Activated naive CD4-positive, alpha-beta T cell treated with anti-CD3 and anti-CD28 coated beads, Interleukin-2, amount 10 ng/mL, durations not matched to agents 7 days and 5 days (primary cell): ENCODE data around the gene ADARB2.
"Not testable (repeated sequence)": the region's sequence is repeated elsewhere in the genome, so short reads cannot be mapped to it uniquely, and the experiment has no call there.

Source experiments
- CTCF ChIA-PET: fragments of 350-600 bp; sonication (Branson Sonifier 250); formaldehyde crosslinking; loops from one replicate; lab custom pipeline; 2021; ENCODE audit warnings: antibody characterized with exemption; lab: Charles Lee
- DNase-seq: peaks from one replicate; pipeline ENCODE4 v3.0.0-alpha.2; 2020
- H3K27ac Mint-ChIP-seq: one replicate; pipeline ENCODE4 v1.8.0; 2021; ENCODE audit warnings: mild to moderate bottlenecking, moderate library complexity, mixed read lengths
- H3K27me3 Mint-ChIP-seq: one replicate; pipeline ENCODE4 v1.8.0; 2021; ENCODE audit warnings: mild to moderate bottlenecking, mixed read lengths
- H3K36me3 Mint-ChIP-seq: one replicate; pipeline ENCODE4 v1.8.0; 2021; ENCODE audit warnings: mixed read lengths
- H3K4me1 Mint-ChIP-seq: one replicate; pipeline ENCODE4 v1.8.0; 2021; ENCODE audit warnings: mixed read lengths
- H3K4me3 Mint-ChIP-seq: one replicate; pipeline ENCODE4 v1.8.0; 2021; ENCODE audit warnings: mild to moderate bottlenecking, moderate library complexity, mixed read lengths
- H3K9me3 Mint-ChIP-seq: one replicate; pipeline ENCODE4 v1.8.0; 2021; ENCODE audit warnings: mixed read lengths

Gene ADARB2

DNA sequence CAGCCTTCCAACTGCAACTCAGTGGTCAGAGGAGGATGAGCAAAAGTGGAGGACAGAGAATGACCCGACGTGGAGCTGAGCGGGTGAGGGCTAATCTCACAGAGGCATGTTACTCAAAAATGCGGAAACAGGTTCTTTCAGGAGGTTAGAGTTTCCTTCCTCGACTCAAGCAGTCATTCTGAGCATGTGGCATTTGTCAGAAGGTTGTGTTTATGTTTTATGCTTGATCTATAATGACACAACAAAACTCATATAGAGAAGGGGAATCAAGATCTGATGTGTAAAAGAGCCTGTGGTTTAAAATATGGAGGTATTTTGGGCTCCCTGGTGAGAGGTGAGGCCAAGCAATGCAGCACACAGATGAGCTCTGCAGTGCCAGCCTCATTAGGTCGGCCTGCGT lies 311.4 kb downstream of the ADARB2 start:
- H3K9me3 Mint-ChIP-seq: no peaks in the 10 kb centered on the region
- no peaks in the 10 kb centered on the region for H3K36me3 Mint-ChIP-seq
- no peaks in the 10 kb centered on the region for H3K4me1 Mint-ChIP-seq
- CTCF ChIA-PET: no interaction called here
- H3K27ac Mint-ChIP-seq: no peak overlapping the region
- H3K27me3 Mint-ChIP-seq: peaks cover 28% of the 10 kb centered on the region
- no peak overlapping the region for H3K4me3 Mint-ChIP-seq
- DNase-seq: no peak

DNA sequence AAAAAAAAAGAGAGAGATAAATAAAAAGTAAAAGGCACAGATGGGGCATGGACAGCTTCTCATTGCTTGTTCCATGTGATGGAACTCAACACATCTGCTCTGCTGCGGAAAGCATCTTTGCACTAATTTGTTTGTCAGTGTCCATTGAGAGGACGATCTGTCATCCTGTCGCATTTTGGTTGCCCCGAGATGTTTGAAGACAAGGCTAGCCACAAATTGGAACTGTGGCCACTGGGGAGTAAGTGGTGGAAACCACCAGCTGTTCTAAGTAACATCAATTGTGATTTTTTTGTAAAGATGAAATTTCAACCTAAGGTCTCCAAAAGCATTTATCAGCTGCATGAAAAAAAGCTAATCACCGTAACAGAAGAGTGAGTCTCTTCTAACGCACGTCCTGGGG lies 312.7 kb downstream of the ADARB2 start:
- Mint-ChIP-seq H3K9me3 (no peaks in the 10 kb centered on the region), H3K4me3 (no peak overlapping the region), H3K4me1 (peaks cover 4% of the 10 kb centered on the region), H3K27ac (no peak overlapping the region), H3K27me3 (peaks cover 37% of the 10 kb centered on the region), H3K36me3 (no peaks in the 10 kb centered on the region)
- no peak for DNase-seq
- CTCF ChIA-PET: no interaction called here

DNA sequence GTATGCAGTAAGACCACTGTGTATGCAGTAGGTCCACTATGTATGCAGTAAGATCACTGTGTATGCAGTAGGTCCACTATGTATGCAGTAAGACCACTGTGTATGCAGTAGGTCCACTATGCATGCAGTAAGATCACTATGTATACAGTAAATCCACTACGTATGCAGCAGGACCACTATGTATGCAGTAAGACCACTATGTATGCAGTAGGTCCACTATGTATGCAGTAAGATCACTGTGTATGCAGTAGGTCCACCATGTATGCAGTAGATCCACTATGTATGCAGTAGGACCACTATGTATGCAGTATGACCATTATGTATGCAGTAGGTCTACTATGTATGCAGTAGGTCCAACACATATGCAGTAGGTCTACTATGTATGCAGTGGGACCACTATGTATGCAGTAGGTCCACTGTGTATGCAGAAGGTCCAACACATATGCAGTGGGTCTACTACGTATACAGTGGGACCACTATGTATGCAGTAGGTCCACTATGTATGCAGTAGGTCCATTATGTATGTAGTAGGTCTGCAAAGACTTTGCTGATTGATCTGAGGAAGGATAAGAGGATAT lies 313.6 kb downstream of the ADARB2 start:
- H3K9me3 Mint-ChIP-seq: no peaks in the 10 kb centered on the region
- no peak overlapping the region for H3K27ac Mint-ChIP-seq

DNA sequence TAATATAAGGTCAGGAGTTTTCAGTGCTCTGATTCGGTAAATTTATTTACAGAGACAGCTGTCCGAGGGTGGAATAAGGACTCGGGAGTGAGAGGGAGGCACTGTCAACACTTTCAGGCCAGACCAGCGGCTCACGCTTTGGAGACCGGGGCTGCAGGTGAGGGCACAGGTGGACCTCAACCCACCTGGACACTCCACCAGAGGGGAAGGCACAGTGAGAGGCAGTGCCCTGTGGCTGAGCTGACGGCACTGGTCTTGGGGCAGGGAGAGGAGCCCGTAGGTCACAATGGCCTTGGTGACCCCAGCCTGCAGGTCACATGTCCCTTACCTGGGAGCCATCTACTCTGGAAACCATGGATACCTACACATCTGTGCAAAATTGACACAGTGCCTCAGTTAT lies 315.1 kb downstream of the ADARB2 start:
- CTCF ChIA-PET: interaction anchor here (1.1 to 1.3 kb wide), 3 partner anchors 15 to 54 kb away, joined by 3 to 4 read pairs (median 3); no protein-coding TSS in a partner anchor
- no peak overlapping the region for H3K4me3 Mint-ChIP-seq
- H3K9me3 Mint-ChIP-seq: no peaks in the 10 kb centered on the region
- DNase-seq: no peak
- H3K4me1 Mint-ChIP-seq: peaks cover 4% of the 10 kb centered on the region
- peaks cover 34% of the 10 kb centered on the region for H3K27me3 Mint-ChIP-seq
- no peak overlapping the region for H3K27ac Mint-ChIP-seq
- H3K36me3 Mint-ChIP-seq: no peaks in the 10 kb centered on the region

More for the DNA sequence above, 313.6 kb downstream of the ADARB2 start:
- peaks cover 37% of the 10 kb centered on the region for H3K27me3 Mint-ChIP-seq
- CTCF ChIA-PET: no interaction called here
- H3K4me3 Mint-ChIP-seq: no peak overlapping the region
- DNase-seq: no peak
- no peaks in the 10 kb centered on the region for H3K36me3 Mint-ChIP-seq
- H3K4me1 Mint-ChIP-seq: peaks cover 4% of the 10 kb centered on the region

DNA sequence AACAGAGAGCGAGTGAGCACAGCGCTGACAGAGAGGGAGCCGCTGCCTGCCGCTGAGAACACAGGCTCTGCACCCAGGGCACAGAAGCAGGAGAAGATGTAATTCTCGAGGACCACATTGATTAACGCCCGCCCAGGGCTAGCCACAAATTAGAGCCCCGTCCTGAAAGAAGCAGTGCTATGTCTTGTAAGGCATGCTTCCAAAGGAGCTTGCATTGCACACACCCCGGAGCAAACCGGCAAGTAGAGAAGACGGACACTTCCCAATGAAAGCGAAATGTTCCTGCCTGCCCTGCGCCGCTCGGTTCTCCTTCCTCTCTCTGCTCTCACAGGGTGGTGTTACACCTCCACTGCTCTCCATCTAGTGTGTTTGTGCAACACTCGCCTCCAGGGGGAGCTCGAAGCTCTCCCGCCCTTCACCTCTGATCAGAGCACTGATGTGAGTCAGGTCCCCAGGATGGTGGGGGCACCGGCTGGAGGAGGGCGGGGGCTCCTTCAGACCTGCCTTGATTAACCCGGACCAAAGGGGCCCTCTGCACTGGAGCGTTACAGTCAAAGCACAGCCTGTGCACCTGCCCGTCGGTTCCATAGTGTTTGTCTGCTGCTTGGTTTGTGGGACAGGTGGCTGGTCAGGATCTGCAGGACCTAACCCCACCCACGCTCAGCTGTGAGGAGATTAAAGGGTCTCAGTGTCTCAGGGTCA lies 316.5 kb downstream of the ADARB2 start:
- no peaks in the 10 kb centered on the region for H3K9me3 Mint-ChIP-seq
- CTCF ChIA-PET: interaction anchor here (0.8 to 1.6 kb wide), 7 partner anchors 11 to 311 kb away, joined by 3 to 5 read pairs (median 4); no protein-coding TSS in a partner anchor

DNA sequence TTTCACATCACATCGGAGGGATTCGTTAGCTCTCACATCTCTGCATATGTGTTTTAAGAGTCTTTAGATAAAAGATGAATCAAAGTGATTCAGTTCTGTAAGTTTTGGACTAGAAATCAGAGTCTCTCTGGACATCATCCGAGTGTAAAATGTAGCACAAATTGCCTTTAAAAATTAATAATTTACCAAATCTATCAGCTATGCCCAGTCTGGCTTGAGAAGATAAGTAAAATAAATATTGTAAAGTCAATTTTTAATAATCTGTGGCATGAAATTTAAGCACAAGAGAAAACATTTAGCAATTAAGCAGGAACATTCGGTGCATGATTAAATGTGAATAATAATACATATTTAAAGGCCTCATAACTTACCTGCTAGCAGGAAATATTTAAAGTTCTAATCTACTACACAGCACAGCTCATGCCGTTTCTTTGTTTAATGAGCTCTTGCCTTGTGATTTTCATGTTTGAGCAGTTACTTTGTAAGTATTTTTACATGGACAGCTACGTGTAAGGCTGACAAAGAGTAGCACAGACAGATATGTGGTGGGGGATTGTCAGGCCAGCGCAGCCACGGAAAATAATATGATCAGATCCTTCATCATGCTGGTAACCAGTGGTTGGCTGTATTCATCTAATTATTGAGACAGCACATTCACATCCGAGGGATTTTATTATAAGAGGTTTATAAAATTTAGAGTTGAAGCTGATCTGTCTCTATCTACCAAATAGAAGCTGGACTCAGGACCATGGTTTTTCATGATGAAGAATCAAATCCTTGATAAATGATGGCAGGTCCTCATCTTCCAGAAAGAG lies 317.3 kb downstream of the ADARB2 start:
- CTCF ChIA-PET: interaction anchor here (0.8 to 1.6 kb wide), 5 partner anchors 11 to 310 kb away, joined by 3 to 5 read pairs (median 4); no protein-coding TSS in a partner anchor

More for the DNA sequence above, 316.5 kb downstream of the ADARB2 start:
- DNase-seq: peak; percentile 73
- peaks cover 24% of the 10 kb centered on the region for H3K27me3 Mint-ChIP-seq
- peaks cover 4% of the 10 kb centered on the region for H3K4me1 Mint-ChIP-seq
- H3K36me3 Mint-ChIP-seq: no peaks in the 10 kb centered on the region
- H3K4me3 Mint-ChIP-seq: no peak overlapping the region
- H3K27ac Mint-ChIP-seq: no peak overlapping the region

DNA sequence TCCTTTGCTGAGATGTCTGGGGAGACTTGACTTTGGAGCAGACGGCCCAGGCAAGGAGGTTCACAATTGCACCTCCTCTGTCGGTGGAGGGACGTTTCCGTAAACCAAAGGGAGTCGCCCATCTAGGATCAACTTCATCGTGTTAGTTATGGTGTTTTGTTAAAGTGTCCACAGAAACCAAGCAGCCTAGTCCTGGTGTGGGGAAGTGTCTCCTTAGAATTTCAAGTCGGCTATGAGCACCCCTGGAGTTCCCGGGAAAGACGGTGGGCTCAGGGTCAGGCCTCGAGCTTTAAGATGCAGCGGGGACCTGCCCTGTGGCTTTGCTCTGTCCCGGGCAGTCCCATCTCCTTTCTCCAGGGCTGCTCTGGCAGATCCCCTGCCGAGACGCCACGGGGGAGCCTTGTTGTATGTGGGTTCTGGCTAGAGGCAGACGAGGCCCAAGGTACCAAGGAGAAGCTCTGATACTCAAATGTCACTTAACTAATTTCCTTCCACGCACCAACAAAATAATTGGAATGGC lies 319.2 kb downstream of the ADARB2 start:
- Mint-ChIP-seq H3K4me3 (no peak overlapping the region), H3K27me3 (peaks cover 25% of the 10 kb centered on the region), H3K27ac (no peak overlapping the region), H3K4me1 (peaks cover 4% of the 10 kb centered on the region), H3K36me3 (no peaks in the 10 kb centered on the region), H3K9me3 (no peaks in the 10 kb centered on the region)
- DNase-seq: no peak
- CTCF ChIA-PET: no interaction called here

More for the DNA sequence above, 317.3 kb downstream of the ADARB2 start:
- no peaks in the 10 kb centered on the region for H3K36me3 Mint-ChIP-seq
- DNase-seq: no peak
- H3K9me3 Mint-ChIP-seq: no peaks in the 10 kb centered on the region
- H3K4me3 Mint-ChIP-seq: no peak overlapping the region
- peaks cover 4% of the 10 kb centered on the region for H3K4me1 Mint-ChIP-seq
- peaks cover 18% of the 10 kb centered on the region for H3K27me3 Mint-ChIP-seq
- H3K27ac Mint-ChIP-seq: no peak overlapping the region

DNA sequence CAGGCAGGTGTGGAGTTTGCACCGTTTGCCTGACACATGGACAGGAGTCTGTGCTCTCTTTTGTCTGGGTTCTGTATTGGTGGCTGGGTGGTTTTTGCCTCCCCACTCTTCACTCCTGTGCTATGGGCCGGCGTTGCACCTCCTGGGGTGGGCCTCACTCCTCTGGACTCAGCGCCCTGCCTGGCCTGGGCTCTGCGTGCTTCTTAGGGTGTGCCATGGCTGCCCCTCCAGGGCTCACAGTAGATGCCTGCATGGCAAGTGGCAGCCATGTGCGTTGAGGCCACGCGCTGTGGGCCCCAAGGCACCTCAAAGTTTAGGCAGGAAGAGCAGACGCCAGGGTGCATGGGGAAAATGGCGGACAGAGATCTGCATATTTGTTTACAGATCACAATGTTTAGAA lies 319.8 kb downstream of the ADARB2 start:
- Mint-ChIP-seq H3K4me3 (no peak overlapping the region), H3K4me1 (peaks cover 4% of the 10 kb centered on the region), H3K9me3 (no peaks in the 10 kb centered on the region), H3K27me3 (peaks cover 30% of the 10 kb centered on the region), H3K36me3 (no peaks in the 10 kb centered on the region), H3K27ac (no peak overlapping the region)
- no peak for DNase-seq
- CTCF ChIA-PET: no interaction called here

DNA sequence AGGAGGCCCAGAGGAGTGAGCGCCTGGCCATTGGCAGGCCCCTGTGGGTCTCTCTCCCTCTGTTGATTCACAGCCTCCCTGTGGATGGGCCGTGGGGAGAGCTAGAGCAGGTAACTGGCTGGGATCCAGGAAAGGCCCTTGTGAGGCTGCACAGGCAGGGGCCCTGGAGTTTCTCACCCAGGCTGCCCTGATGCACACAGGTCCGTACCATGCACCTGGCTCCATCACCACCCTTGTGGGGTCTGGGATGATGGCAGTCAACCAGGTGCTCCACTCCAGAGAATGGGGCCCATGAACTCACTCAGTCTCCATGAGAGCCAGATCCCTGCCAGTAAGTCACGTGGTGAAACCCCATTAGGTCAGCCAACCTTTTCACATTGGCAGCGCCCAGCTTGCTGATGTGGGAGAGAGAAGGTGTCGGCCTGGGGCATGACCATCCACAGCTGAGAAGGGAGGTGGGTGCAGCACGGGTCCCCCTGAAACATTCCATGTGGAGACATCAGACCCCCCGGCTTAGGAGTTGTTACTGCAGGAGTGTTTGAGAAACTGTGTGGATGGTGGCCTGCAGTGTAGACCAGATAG lies 320.8 kb downstream of the ADARB2 start:
- CTCF ChIA-PET: no interaction called here
- H3K36me3 Mint-ChIP-seq: no peaks in the 10 kb centered on the region
- peaks cover 37% of the 10 kb centered on the region for H3K27me3 Mint-ChIP-seq
- no peak overlapping the region for H3K4me3 Mint-ChIP-seq
- H3K9me3 Mint-ChIP-seq: no peaks in the 10 kb centered on the region
- DNase-seq: no peak
- H3K27ac Mint-ChIP-seq: no peak overlapping the region
- peaks cover 4% of the 10 kb centered on the region for H3K4me1 Mint-ChIP-seq

DNA sequence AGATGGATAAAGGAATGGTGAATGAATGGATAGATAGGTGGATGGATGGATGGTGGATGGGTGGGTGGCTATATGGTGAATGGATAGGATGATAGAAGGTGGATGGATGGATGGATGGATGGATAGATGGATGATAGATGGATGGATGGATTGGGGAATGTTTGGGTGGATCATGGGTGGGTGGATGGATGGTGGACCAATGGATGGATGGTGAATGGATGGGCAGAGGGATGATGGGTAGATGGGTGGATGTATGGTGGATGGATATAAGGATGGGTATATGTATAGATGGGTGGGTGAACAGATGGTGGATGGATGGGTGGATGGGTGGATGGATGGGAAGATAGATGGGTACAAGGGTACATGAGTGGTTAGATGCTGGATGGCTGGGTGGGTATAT lies 322.4 kb downstream of the ADARB2 start:
- CTCF ChIA-PET: no interaction called here
- no peaks in the 10 kb centered on the region for H3K4me1 Mint-ChIP-seq

DNA sequence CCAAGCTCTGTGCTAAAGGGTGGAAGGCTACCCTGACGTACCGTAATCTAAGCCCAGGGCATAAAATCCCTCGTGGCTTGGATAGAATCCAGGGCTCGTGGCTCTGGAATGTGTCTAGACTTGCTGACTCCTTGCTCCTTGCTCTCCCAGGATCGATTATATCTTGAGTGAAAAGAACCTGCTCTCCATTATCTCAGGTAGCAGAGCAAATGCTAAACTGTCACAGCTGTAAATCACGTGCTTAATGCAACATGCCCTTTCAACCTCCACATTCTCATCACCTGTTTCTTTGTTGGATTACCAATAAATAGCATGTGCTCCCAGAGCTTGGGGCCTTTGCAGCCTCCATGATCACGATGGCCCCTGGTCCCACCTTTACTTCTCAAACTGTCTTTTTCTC lies 323.0 kb downstream of the ADARB2 start:
- H3K36me3 Mint-ChIP-seq, DNase-seq, H3K4me1 Mint-ChIP-seq, CTCF ChIA-PET, H3K9me3 Mint-ChIP-seq, H3K27ac Mint-ChIP-seq, H3K4me3 Mint-ChIP-seq: not testable (repeated sequence)
- H3K27me3 Mint-ChIP-seq: peaks cover 34% of the 10 kb centered on the region

More for the DNA sequence above, 322.4 kb downstream of the ADARB2 start:
- H3K4me3 Mint-ChIP-seq: no peak overlapping the region
- no peaks in the 10 kb centered on the region for H3K36me3 Mint-ChIP-seq
- no peaks in the 10 kb centered on the region for H3K9me3 Mint-ChIP-seq
- H3K27ac Mint-ChIP-seq: no peak overlapping the region
- no peak for DNase-seq
- H3K27me3 Mint-ChIP-seq: peaks cover 34% of the 10 kb centered on the region

DNA sequence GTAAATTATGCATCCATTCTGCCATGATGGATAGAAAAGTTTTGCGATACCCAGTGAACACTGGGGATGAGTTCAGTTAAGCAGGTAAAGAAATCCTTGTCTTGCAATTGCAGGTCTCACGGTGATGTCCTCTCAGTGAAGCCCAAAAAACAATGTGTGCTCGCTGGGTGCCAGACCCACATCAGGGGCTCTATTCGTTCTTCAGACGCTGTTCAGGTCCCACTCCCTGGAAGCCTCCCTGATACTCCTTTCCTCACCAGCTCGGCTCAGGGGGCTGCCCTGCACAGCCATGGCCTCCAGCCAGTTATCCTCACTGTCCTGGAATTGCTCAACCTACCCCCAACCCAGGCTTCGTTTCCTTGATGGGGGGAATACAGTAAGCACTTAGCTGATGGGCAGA lies 323.5 kb downstream of the ADARB2 start:
- Mint-ChIP-seq H3K9me3 (no peaks in the 10 kb centered on the region), H3K4me3 (no peak overlapping the region), H3K36me3 (no peaks in the 10 kb centered on the region), H3K27ac (no peak overlapping the region), H3K27me3 (peaks cover 34% of the 10 kb centered on the region), H3K4me1 (no peaks in the 10 kb centered on the region)
- DNase-seq: no peak
- CTCF ChIA-PET: no interaction called here

DNA sequence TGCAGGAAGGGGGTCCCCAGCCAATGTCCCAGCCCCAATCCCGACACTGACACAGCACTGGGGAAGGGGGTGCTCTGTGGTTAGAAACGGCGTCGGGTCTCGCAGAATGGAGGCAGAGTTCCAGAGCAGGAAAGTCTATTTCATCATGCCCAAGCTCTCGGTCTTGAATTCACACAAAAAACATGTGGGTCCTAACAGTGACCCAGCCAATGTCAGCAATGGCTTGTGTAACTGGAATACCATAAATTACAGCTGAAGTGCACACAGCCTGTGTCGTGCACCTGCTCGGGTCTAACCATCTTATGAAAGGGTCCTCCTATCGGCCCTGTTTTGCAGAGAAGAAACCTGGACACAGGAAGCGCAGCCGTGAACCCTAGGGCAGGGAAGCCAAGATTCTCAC lies 324.1 kb downstream of the ADARB2 start:
- Mint-ChIP-seq H3K4me1 (no peaks in the 10 kb centered on the region), H3K27ac (no peak overlapping the region), H3K36me3 (no peaks in the 10 kb centered on the region), H3K27me3 (peaks cover 34% of the 10 kb centered on the region), H3K9me3 (no peaks in the 10 kb centered on the region), H3K4me3 (no peak overlapping the region)
- CTCF ChIA-PET: no interaction called here
- no peak for DNase-seq
